Measurements from ENCODE around the gene UTP11.

UTP11 gene

DNA sequence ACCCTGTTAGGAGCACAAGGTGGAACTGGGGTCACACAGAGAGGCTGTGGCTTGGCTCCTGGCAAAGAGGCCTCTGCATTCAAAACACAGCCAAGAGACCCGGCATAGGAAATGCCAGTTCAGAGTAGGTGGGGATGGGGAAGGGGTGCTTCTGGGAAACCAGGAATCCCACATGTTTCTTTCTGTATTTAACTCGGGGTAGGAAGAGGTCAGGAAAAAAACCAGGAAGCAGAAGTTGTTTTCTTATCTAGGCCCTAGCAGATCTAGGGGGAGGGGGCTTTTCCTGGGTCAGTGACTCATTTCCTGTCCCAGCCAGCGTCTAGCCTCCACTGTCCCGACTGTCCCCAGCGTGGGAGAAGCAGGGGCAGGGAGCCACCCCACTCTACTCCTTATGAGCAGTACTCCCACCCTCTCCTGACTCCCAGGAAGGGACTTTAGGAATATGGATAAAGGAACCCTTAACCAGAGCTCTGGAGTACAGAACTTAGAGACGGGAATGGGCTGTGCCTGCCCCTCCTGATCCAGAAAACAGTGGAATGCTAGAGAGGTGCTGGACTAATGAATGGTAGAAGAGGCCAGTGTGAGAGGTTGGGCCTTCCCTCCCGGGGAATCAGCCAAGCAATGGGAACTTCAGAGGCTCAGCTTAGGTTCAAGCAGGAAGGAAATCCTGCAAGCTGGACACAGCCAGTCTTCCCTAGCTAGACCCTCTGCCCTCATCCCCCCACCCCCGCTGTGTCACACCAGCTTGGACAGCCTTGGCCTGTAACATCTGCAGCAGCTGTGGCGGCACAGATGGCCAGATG lies 12.9 kb upstream of the UTP11 start:
- TF ChIP-seq, protein P1, sequence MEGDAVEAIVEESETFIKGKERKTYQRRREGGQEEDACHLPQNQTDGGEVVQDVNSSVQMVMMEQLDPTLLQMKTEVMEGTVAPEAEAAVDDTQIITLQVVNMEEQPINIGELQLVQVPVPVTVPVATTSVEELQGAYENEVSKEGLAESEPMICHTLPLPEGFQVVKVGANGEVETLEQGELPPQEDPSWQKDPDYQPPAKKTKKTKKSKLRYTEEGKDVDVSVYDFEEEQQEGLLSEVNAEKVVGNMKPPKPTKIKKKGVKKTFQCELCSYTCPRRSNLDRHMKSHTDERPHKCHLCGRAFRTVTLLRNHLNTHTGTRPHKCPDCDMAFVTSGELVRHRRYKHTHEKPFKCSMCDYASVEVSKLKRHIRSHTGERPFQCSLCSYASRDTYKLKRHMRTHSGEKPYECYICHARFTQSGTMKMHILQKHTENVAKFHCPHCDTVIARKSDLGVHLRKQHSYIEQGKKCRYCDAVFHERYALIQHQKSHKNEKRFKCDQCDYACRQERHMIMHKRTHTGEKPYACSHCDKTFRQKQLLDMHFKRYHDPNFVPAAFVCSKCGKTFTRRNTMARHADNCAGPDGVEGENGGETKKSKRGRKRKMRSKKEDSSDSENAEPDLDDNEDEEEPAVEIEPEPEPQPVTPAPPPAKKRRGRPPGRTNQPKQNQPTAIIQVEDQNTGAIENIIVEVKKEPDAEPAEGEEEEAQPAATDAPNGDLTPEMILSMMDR (IDR thresholded peaks at IDR 0.05) = no peak

DNA sequence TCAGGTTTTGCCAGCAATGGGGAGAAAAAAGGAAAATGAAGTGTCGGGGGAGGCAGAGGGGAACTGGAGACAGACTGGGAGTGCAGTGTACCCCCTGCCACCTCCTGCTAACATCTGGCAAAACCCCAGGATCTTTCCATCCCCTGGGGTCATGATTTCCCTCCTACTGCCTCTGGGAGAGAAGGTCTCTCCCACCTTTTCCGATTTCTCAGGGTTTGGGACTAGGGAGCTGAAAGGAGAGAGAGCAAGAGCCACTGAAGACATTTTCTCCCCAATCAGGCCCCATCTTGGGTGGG lies 12.4 kb upstream of the UTP11 start:
- TF ChIP-seq, protein P1 (IDR thresholded peaks at IDR 0.05) = no peak

DNA sequence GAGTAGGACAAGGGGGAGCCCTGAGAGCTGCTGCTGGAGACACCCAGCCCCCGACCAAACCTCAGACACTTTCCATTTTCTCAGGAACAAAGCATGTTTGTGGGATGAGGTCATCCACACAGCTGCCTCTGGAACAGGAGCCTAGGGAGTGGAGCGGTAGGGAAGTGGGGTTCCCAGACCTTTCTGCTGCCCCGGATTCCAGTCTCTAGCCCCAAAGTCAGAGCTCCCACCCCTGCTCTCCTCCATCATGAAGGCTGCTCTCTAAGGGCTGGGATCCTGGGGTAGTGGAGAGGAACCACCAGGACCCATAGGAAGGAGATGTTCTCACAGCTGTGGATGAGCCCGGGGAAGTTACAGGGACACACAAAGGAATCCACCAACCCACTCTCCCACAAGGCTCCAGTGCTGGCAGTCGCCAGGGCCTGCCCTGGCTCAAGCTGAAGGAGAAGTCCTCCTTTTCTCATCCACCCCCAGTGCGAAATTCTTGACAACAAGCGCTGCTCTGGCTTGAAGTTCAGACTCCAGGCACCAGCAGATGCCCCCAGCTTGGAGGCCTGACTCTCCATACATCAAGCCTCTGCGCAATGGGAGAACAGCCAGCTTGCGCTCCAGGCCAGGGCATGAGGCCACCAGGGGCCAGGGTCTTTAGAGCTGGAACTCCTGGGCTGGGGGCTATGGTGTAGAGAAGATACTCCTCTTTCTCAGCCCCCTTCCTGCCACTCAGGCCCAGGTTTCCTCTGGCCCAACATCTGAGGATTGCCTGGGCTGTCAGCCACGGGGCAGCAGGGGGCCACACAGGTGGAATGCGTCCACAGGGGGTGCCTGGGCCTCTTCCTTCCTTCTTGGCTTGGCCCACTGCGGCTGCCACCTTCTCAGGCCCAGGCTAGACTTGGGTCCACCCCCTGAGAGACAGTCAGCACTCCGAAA lies 11.7 kb upstream of the UTP11 start:
- TF ChIP-seq, protein P1 (IDR thresholded peaks at IDR 0.05) = no peak

DNA sequence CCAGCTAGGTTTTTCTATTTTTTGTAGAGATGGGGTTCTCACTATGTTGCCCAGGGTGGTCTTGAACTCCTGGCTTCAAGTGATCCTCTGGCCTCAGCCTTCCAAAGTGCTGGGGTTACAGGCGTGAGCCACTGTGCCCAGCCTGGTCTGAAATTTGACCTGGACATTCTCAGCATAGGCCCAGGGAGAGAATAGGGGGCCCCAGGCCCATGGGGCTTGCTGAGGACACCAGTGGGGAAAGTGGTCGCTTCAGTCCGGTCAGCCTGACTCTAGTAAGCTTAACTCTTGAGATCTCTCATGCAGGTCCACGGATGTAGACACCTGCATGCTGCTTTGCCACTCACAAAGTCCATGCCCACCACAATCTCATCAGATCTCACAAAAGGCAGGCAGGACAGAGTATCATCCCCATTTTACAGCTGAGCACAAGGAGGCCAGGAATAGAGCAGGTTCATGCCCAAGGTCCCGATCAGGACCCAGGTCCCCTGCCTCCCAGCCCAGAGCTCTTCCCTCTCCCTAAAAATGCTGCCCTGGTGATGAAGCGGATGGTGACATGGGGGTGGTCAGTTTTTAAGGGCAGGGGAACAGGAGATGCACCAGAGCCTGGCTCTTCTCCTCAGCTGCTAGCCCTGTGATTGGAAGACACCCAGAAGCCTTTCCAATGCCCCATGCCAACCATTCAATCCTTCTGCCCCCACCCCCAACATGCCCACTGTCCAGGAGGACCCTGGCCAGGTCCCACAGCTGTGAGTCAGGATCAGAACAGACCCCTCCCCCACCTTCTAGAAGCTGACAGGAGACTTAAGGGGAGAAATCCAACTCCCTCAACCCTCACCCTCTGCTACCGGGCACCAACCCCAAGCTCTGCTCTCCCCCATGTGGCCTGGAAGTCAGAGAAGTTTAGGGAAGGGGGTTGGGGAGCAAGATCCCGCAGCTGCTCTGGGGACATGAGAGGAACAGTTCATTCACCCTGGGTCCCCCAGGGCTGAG lies 9.0 kb upstream of the UTP11 start:
- TF ChIP-seq, protein P1 (IDR thresholded peaks at IDR 0.05) = no peak

DNA sequence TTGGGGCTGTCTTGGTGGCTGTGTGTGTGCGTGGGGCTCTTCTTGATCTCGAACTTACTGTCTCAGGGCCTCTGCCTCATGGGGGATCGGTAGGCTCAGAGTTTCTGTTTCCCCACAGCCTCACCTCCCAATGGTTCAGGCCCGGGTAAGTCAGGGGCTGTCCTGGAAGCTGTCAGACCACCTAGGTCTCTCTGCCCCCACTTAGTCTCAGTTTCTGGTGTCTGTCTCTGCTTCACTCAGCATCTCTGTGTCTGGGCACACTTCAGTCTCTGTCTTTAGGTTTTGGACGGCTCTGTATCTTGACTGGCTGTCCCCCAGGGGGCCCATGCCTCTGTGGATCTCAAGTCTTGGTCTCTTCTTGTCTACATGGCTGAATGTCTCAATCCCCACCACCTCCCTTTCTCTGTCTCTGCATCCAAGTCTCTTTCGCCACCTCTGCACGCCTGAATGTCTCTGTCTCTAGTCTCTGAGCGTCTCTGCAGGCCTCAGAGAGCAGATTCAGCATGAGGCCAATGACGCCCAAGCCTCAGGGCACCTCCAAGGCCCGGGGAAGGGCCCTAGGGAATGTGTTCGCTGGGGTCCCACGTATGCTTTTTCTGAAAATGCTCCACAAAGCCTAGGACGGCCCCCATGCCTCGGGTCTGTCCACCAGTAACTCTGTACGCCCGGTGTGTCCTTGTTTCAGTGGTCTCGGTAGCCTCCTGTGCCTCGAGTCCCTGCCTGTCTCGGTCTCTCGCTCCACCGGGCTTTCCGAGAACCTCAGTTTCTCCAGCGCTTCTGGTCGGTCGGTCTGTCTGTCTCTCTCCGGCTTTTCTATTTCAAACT lies 8.0 kb upstream of the UTP11 start:
- TF ChIP-seq, protein P1 (IDR thresholded peaks at IDR 0.05) = no peak

DNA sequence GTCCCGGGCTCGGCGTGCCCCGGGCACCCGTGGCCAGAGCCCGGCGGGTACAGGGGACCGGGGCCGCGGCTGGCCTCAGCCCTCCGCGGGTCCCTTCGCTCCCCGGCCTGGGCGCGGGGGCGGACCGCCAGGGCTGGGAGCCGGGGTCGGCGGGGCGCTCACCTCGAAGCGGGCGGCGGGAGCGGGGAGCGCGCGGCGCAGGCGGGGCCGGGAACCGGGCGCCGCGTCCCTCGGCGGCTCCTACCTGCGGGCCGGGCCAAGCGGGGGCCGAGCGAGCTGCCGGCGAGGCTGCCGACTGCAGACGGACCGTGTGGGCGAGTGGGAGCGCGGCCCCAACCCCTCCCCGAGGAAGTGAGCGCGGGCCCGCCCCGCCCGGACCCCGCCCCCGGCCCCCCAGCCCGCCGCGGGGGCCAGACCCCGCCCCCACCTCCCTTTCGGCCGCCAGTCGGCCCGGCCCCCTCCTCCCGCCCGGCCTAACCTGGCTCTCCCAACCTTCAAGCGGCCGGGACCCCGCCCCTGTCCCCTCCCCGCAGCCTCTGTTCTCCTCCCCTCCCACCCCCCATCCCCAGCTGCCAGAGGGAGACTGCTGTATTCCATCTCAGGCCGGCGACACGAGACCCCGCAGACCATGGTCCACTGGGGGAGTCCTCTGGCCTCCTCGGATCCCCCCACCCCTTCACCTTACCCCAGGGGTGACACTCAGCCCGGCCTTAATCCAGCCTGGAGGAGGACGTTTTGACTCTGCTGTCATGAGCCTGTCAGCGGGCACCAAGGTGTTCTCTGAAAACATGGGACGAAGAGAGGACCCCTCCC lies 7.1 kb upstream of the UTP11 start, which contains the start of gene FHL3:
FHL3 (minus strand) TSS at position 320 of the 813 bp plus-strand sequence. CDS start 6,102 bp downstream, outside the sequence.
- TF ChIP-seq, protein P1 (IDR thresholded peaks at IDR 0.05) = no peak
